Astrocyte (in vitro differentiated cells and primary cell): Measurements from ENCODE around the gene IRF4.

Experiments
- EZH2 ChIP-seq: IDR thresholded peaks from 2 replicates; pipeline ENCODE4 v1.6.1; 2012; ENCODE audit warnings: mild to moderate bottlenecking, low read length, inconsistent platforms; ENCODE audit not compliant: insufficient read depth
- TF ChIP-seq, protein P1 (sequence below): IDR thresholded peaks from 2 replicates; pipeline ENCODE4 v1.5.1; 2011; ENCODE audit warnings: low read depth, mild to moderate bottlenecking, inconsistent platforms, low read length, moderate library complexity; ENCODE audit not compliant: insufficient read depth

DNA sequence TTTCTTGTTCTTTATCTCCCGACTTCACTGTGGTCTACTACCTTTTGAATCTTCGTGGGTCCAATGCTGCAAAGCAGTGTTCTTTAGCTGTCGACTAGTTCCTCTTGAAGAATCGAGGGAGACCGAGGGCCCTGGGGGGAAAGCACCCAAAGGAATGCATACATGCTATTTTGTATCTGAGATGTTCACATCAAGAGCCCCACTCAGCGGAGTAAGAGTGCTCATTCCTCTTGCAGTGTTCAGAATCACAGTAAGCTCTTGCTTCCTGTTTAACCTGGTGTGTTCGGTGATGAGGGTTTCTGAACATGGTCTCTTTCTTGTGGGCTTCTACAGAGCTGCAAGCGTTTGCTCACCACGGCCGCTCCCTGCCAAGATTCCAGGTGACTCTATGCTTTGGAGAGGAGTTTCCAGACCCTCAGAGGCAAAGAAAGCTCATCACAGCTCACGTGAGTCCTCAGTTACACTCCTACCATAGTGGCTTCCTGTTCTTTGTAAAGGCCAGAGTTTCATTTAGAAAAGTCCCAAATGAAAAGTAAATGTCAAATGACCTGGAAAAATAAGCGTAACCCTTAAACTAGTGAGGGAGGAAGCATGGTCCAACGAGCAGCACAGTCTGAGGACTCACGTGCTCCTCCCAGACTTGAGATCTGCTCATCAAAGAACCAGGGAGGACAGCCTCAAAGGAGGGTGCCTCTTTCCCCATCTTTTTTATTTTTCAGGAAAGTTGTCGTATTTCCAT is 13.3 kb downstream of the IRF4 start:
- TF ChIP-seq, protein P1, sequence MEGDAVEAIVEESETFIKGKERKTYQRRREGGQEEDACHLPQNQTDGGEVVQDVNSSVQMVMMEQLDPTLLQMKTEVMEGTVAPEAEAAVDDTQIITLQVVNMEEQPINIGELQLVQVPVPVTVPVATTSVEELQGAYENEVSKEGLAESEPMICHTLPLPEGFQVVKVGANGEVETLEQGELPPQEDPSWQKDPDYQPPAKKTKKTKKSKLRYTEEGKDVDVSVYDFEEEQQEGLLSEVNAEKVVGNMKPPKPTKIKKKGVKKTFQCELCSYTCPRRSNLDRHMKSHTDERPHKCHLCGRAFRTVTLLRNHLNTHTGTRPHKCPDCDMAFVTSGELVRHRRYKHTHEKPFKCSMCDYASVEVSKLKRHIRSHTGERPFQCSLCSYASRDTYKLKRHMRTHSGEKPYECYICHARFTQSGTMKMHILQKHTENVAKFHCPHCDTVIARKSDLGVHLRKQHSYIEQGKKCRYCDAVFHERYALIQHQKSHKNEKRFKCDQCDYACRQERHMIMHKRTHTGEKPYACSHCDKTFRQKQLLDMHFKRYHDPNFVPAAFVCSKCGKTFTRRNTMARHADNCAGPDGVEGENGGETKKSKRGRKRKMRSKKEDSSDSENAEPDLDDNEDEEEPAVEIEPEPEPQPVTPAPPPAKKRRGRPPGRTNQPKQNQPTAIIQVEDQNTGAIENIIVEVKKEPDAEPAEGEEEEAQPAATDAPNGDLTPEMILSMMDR = no peak
- TF ChIP-seq EZH2 = no peak
